Endothelial cell of umbilical vein (primary cell): ENCODE measurements around the gene PEX16. TPM values are rescaled to one million over a fixed set of nuclear protein-coding genes. Genes with fewer than 3 reads are reported as not detected.

Experiments used
- BruUV-seq: library from RNA; stranded (reverse); fragments of 400-500 nt; replicated peaks from 2 replicates; lab custom pipeline; 2021; lab: Mats Ljungman, UMichigan
- CTCF ChIA-PET: fragments of 300-600, 350-600 bp; sonication (Branson Sonifier 250); formaldehyde crosslinking; loops from one replicate; lab custom pipeline; 2021; ENCODE audit warnings: antibody characterized with exemption, inconsistent platforms; lab: Charles Lee
- POLR2A ChIA-PET: fragments of 300-600, 350-600 bp; sonication (Branson Sonifier 250); formaldehyde crosslinking; loops from one replicate; lab custom pipeline; 2021; ENCODE audit warnings: antibody characterized with exemption, inconsistent platforms; lab: Charles Lee
- DNase-seq: peaks from one replicate; pipeline ENCODE4 v3.0.0-alpha.2; 2011; ENCODE audit warnings: low read depth, low spot score
- FAIRE-seq: peaks from 2 replicates; lab custom pipeline; 2011; peaks lifted over from hg19 to GRCh38; lab: Jason Lieb, UNC
- H2AFZ ChIP-seq: 2 replicates; pipeline ENCODE4 v1.6.0; 2012; ENCODE audit warnings: low read depth, low read length, control low read depth, inconsistent platforms
- H3K27ac ChIP-seq: 2 replicates; pipeline ENCODE4 v1.5.1; 2011; ENCODE audit warnings: low read depth, mild to moderate bottlenecking, control low read depth, low read length, moderate library complexity; ENCODE audit not compliant: insufficient read depth
- H3K27me3 ChIP-seq, 2 experiments: 2 replicates each; pipeline versions ENCODE4 v1.6.0 to v1.6.1; 2011; ENCODE audit warnings: low read length in 2 of 2, mixed read lengths in 1 of 2; ENCODE audit not compliant: control insufficient read depth in 2 of 2, insufficient read depth in 2 of 2
- H3K36me3 ChIP-seq, 2 experiments: 2 replicates in 1 of 2; 3 replicates in 1 of 2; pipeline ENCODE4 v1.5.1; 2011; ENCODE audit warnings: low read length in 2 of 2, mild to moderate bottlenecking in 1 of 2, moderate library complexity in 1 of 2; ENCODE audit not compliant: control insufficient read depth in 2 of 2, insufficient read depth in 2 of 2; ENCODE audit errors: extremely low read depth in 1 of 2
- H3K4me1 ChIP-seq: 3 replicates; pipeline ENCODE4 v1.5.1; 2011; ENCODE audit warnings: mild to moderate bottlenecking, low read length; ENCODE audit not compliant: control insufficient read depth, insufficient read depth; ENCODE audit errors: extremely low read depth
- H3K4me2 ChIP-seq: 2 replicates; pipeline ENCODE4 v1.6.1; 2011; ENCODE audit warnings: low read length, control low read depth, mixed read lengths; ENCODE audit not compliant: insufficient read depth
- H3K4me3 ChIP-seq, 3 experiments: fragments of 200-600 bp in 1 of 3; sonication (generic), shearing (Covaris generic) in 1 of 3; replicated peaks in 1 of 3; 2 replicates each; pipeline ENCODE4 v1.5.1; 2011 to 2016; ENCODE audit warnings: control low read depth in 3 of 3, low read length in 3 of 3, mild to moderate bottlenecking in 2 of 3, inconsistent platforms in 1 of 3, low read depth in 1 of 3, moderate library complexity in 1 of 3; ENCODE audit not compliant: insufficient read depth in 1 of 3
- H3K79me2 ChIP-seq: 2 replicates; pipeline ENCODE4 v1.6.0; 2012; ENCODE audit warnings: low read length, inconsistent platforms; ENCODE audit not compliant: control insufficient read depth, insufficient read depth
- H3K9ac ChIP-seq: replicated peaks from 2 replicates; pipeline ENCODE3; 2011; ENCODE audit warnings: low read length, control low read depth; ENCODE audit not compliant: insufficient read depth; ENCODE audit errors: extremely low read depth
- H3K9me1 ChIP-seq: replicated peaks from 3 replicates; pipeline ENCODE4 v1.6.0; 2011; ENCODE audit warnings: mild to moderate bottlenecking, low read length; ENCODE audit not compliant: control insufficient read depth, insufficient read depth; ENCODE audit errors: extremely low read depth
- H3K9me3 ChIP-seq: replicated peaks from 2 replicates; pipeline ENCODE4 v1.5.1; 2012; ENCODE audit warnings: low read length, inconsistent platforms; ENCODE audit not compliant: control insufficient read depth, insufficient read depth
- H4K20me1 ChIP-seq: replicated peaks from 2 replicates; pipeline ENCODE3; 2011; ENCODE audit warnings: mild to moderate bottlenecking, low read length; ENCODE audit not compliant: control insufficient read depth, insufficient read depth; ENCODE audit errors: extremely low read depth
- CTCF ChIP-seq, 2 donors: IDR thresholded peaks; 1 replicate in 1 of 2; 2 replicates in 1 of 2; pipeline ENCODE4 v1.5.1; 2011; ENCODE audit warnings: low read length in 2 of 2, mild to moderate bottlenecking in 2 of 2, moderate library complexity in 2 of 2, control low read depth in 1 of 2, inconsistent platforms in 1 of 2, low read depth in 1 of 2; ENCODE audit not compliant: insufficient read depth in 1 of 2; ENCODE audit errors: extremely low read depth in 1 of 2
- EZH2 ChIP-seq: IDR thresholded peaks from 2 replicates; pipeline ENCODE4 v1.6.1; 2012; ENCODE audit warnings: borderline replicate concordance, low read depth, mild to moderate bottlenecking, moderate library complexity, low read length, inconsistent platforms; ENCODE audit not compliant: severe bottlenecking
- FOS ChIP-seq: IDR thresholded peaks from 2 replicates; pipeline ENCODE4 v1.6.1; 2011; ENCODE audit warnings: mild to moderate bottlenecking, low read length, moderate library complexity, borderline replicate concordance; ENCODE audit not compliant: insufficient read depth
- GATA2 ChIP-seq: IDR thresholded peaks from 2 replicates; pipeline ENCODE4 v1.7.0; 2011; ENCODE audit warnings: low read depth, mild to moderate bottlenecking, moderate library complexity, mixed read lengths, low read length; ENCODE audit not compliant: insufficient read length, insufficient read depth
- JUN ChIP-seq: IDR thresholded peaks from 2 replicates; pipeline ENCODE4 v1.6.1; 2011; ENCODE audit warnings: borderline replicate concordance, low read depth; ENCODE audit not compliant: insufficient read length, insufficient read depth
- MAX ChIP-seq: IDR thresholded peaks from 2 replicates; pipeline ENCODE4 v1.6.1; 2011; ENCODE audit not compliant: insufficient read depth, insufficient read length
- MYC ChIP-seq: IDR thresholded peaks from one replicate; pipeline ENCODE4 v1.6.1; 2011; ENCODE audit warnings: mild to moderate bottlenecking, low read depth, low read length
- POLR2A ChIP-seq: IDR thresholded peaks from 2 replicates; pipeline ENCODE4 v1.6.1; 2012; ENCODE audit warnings: low read depth, mild to moderate bottlenecking, control low read depth, low read length
- POLR2AphosphoS5 ChIP-seq: IDR thresholded peaks from 2 replicates; pipeline ENCODE4 v1.6.1; 2012; ENCODE audit warnings: low read depth, mild to moderate bottlenecking, control low read depth, low read length, moderate library complexity; ENCODE audit not compliant: insufficient read depth
- dilution Hi-C: fragments of 300-500 bp; cut with MboI; formaldehyde crosslinking; loops from one replicate; pipeline ENCODE4 v1.15.0; 2019; ENCODE audit warnings: low sequenced_read_pairs; ENCODE audit not compliant: extremely low pct_ligation_motif_present
- intact Hi-C: fragments of 100-400 bp; cut with micrococcal nuclease; formaldehyde crosslinking; loops from one replicate; pipeline ENCODE4 v1.10.0; 2022
- polyA plus RNA-seq, 4 experiments: library from polyadenylated mRNA; depleted of rRNA in 3 of 4; stranded (reverse) in 3 of 4; unstranded in 1 of 4; fragments of >200 nt; gene quantifications; 2 replicates each; pipeline versions ENCODE4 v1.2.1 to v1.2.3, GENCODE V29; 2011 to 2012; ENCODE audit warnings: missing spikeins in 1 of 4
- total RNA-seq: library from RNA; stranded (reverse); gene quantifications from 2 replicates; pipeline ENCODE4 v1.2.3, GENCODE V29; 2021

Gene PEX16
- total and polyA plus RNA-seq, 2 donors (not counting 3 experiments of a cell fraction or from before 2014, with no cell fraction given), result 27.4 to 32.2 TPM

GRCh38 chr11:45902452-45903380 is 15.0 kb downstream of the PEX16 start:
- Histone ChIP-seq H3K79me2 (no peaks in the 10 kb centered on the region), H3K27me3 (peaks cover 4 to 5% of the 10 kb centered on the region in 2 experiments), H3K4me3 (no peak overlapping the region), H3K9me1 (no peaks in the 10 kb centered on the region), H2AFZ (no peak overlapping the region), H3K4me2 (no peak overlapping the region), H3K9me3 (no peaks in the 10 kb centered on the region), H4K20me1 (no peaks in the 10 kb centered on the region), H3K9ac (no peak overlapping the region), H3K4me1 (peaks cover 10% of the 10 kb centered on the region), H3K27ac (no peak overlapping the region), H3K36me3 (no peaks in the 10 kb centered on the region)
- ChIA-PET POLR2A (no interaction called here), CTCF (no interaction called here)
- dilution Hi-C loops, result no loop called here
- intact Hi-C loops, result no loop called here
- TF ChIP-seq CTCF (IDR thresholded peaks at IDR 0.05; ENCODE audit: extremely low read depth in 1 of 2, insufficient read depth in 1 of 2, low read depth in 1 of 2, low read length in 2 of 2) (no peak), POLR2A (no peak), GATA2 (no peak), MAX (no peak), POLR2AphosphoS5 (no peak), JUN (no peak), MYC (no peak), FOS (no peak), EZH2 (no peak)
- FAIRE-seq (no peak), DNase-seq (no peak)
- BruUV-seq, result no TSS peak
